Measurements from ENCODE around the gene CD93.

Gene CD93

GRCh38 chr20:23101696-23102406, 15.7 kb upstream of the CD93 start:
- Histone ChIP-seq H3K36me3 (no peaks in the 10 kb centered on the region), H3K9me3 (no peaks in the 10 kb centered on the region), H3K27ac (no peak overlapping the region), H3K4me3 (no peak overlapping the region), H3K4me1 (peaks cover 0 to 17% (median 0%) of the 10 kb centered on the region in 4 donors), H3K27me3 (no peaks in the 10 kb centered on the region)
- intact Hi-C loops (cut with DNase I; ENCODE audit: low total_unique reads), result no loop called here
- no peak for DNase-seq
- no peak for TF ChIP-seq CTCF (IDR thresholded peaks at IDR 0.05)

GRCh38 chr20:23100720-23101107, 14.6 kb upstream of the CD93 start:
- H3K4me3 ChIP-seq, result no peak overlapping the region
- intact Hi-C loops (cut with DNase I; ENCODE audit: low total_unique reads), result no loop called here
- H3K36me3 ChIP-seq, result no peaks in the 10 kb centered on the region
- H3K9me3 ChIP-seq, result no peaks in the 10 kb centered on the region
- H3K27ac ChIP-seq, result no peak overlapping the region
- H3K4me1 ChIP-seq, result peaks cover 0 to 11% (median 0%) of the 10 kb centered on the region in 4 donors
- TF ChIP-seq CTCF (IDR thresholded peaks at IDR 0.05), result no peak
- DNase-seq, result no peak
- no peaks in the 10 kb centered on the region for H3K27me3 ChIP-seq

- Histone ChIP-seq H3K36me3 (no peaks in the 10 kb centered on the region), H3K27me3 (no peaks in the 10 kb centered on the region), H3K27ac (no peak overlapping the region), H3K4me3 (no peak overlapping the region), H3K9me3 (no peaks in the 10 kb centered on the region), H3K4me1 (peaks cover 0 to 11% (median 0%) of the 10 kb centered on the region in 4 donors)
- TF ChIP-seq CTCF (IDR thresholded peaks at IDR 0.05), result no peak
- intact Hi-C loops (cut with DNase I; ENCODE audit: low total_unique reads), result no loop called here
- no peak for DNase-seq
Observed at GRCh38 chr20:23099791-23100719, 13.9 kb upstream of the CD93 start.

- no peaks in the 10 kb centered on the region for H3K36me3 ChIP-seq
- H3K4me1 ChIP-seq, result peaks cover 0 to 9% (median 0%) of the 10 kb centered on the region in 4 donors
- intact Hi-C loops (cut with DNase I; ENCODE audit: low total_unique reads), result no loop called here
- no peak overlapping the region for H3K4me3 ChIP-seq
- no peaks in the 10 kb centered on the region for H3K27me3 ChIP-seq
- no peak for DNase-seq
- no peaks in the 10 kb centered on the region for H3K9me3 ChIP-seq
- TF ChIP-seq CTCF (IDR thresholded peaks at IDR 0.05), result no peak
- no peak overlapping the region for H3K27ac ChIP-seq
Observed at GRCh38 chr20:23097636-23098580, 11.8 kb upstream of the CD93 start.

- Histone ChIP-seq H3K4me1 (peaks cover 0 to 10% (median 4%) of the 10 kb centered on the region in 4 donors), H3K27me3 (no peaks in the 10 kb centered on the region), H3K27ac (no peak overlapping the region), H3K36me3 (no peaks in the 10 kb centered on the region), H3K4me3 (no peak overlapping the region), H3K9me3 (no peaks in the 10 kb centered on the region)
- intact Hi-C loops (cut with DNase I; ENCODE audit: low total_unique reads), result no loop called here
- DNase-seq, result no peak
- no peak for TF ChIP-seq CTCF (IDR thresholded peaks at IDR 0.05)
Observed at GRCh38 chr20:23096986-23097520, 10.9 kb upstream of the CD93 start.
